ENCODE data around the gene DEFB132. TPM values are rescaled to one million over a fixed set of nuclear protein-coding genes. Genes with fewer than 3 reads are reported as not detected.
"Not testable (repeated sequence)": the region's sequence is repeated elsewhere in the genome, so short reads cannot be mapped to it uniquely, and the experiment has no call there.

Gene DEFB132
- total RNA-seq, 2 experiments from 2014 or later: not detected

DNA sequence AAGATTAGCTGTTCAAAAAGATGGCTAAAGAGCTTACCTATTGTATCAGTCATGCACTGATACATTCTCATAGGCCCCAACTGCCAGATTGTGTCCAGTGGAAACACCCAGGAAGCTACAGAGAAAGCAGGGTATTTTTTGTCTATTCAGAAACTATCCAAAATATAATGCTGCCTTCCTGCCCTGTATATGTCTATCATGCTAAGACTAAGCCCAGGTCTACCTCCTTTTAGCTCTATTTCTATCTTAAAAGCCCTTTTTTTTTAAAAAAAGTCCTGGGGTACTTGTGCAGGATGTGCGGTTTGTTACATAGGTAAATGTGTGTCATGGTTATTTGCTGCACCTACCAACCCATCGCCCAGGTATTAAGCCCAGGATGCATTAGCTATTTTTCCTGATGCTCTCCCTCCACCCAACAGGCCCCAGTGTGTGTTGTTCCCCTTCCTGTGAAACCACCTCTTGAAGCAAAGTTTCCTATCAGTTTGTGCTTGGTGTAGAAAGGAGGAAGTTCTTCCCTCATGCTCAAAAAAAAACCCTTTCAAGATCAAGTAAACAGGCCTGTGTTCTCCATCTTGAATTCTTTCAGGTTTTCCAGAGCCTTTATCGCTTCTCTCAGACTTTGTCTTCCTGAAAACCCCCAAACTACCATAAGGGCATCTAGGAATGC, 30.0 kb upstream of the DEFB132 start:
- H3K27me3 Mint-ChIP-seq: no peaks in the 10 kb centered on the region
- DNase-seq (no peak), ATAC-seq (peak; percentile 19)
- H3K4me1 Mint-ChIP-seq: peaks cover 19% of the 10 kb centered on the region
- intact Hi-C loops (cut with DNase I, micrococcal nuclease): no loop called here
- H3K9me3 Mint-ChIP-seq (ENCODE audit: low read depth): peaks cover 2% of the 10 kb centered on the region
- no peak overlapping the region for H3K27ac Mint-ChIP-seq
- no peak overlapping the region for H3K4me3 Mint-ChIP-seq
- no peaks in the 10 kb centered on the region for H3K36me3 Mint-ChIP-seq (ENCODE audit: low read depth)
- ChIA-PET POLR2A (interaction anchor here (0.6 kb wide), 2 partner anchors 20 to 130 kb away, joined by 3 to 4 read pairs; no protein-coding TSS in a partner anchor), CTCF (interaction anchor here (0.9 to 1.3 kb wide), 2 partner anchors 10 to 38 kb away, joined by 3 to 4 read pairs; no protein-coding TSS in a partner anchor)

DNA sequence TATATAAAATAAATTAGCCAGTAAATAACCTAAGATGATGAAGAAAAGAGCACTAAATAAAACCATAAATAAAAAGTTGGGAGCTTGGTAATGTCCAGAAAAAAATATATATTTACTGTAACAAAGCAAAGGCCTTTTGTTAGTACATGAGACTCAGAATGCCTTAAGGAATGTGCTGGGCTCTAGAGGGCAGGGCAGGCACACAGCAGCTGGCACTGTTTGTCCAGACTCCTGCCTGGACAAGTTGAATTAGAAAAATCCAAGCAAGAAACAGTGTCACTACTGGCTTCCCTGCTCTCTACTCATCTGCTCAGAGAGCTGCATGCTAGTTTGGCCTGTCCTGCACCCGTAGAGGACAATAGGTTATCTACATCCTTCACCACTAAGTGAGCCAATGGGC, 21.6 kb upstream of the DEFB132 start:
- no peaks in the 10 kb centered on the region for H3K27me3 Mint-ChIP-seq
- no peak for DNase-seq
- ATAC-seq: no peak
- intact Hi-C loops (cut with DNase I, micrococcal nuclease): no loop called here
- no peak overlapping the region for H3K4me3 Mint-ChIP-seq
- ChIA-PET CTCF (interaction anchor here (0.6 kb wide), 1 partner anchor 313 kb away, joined by 3 read pairs; no protein-coding TSS in a partner anchor), POLR2A (no interaction called here)
- H3K36me3 Mint-ChIP-seq (ENCODE audit: low read depth): no peaks in the 10 kb centered on the region
- peaks cover 28% of the 10 kb centered on the region for H3K4me1 Mint-ChIP-seq
- no peaks in the 10 kb centered on the region for H3K9me3 Mint-ChIP-seq (ENCODE audit: low read depth)
- no peak overlapping the region for H3K27ac Mint-ChIP-seq

DNA sequence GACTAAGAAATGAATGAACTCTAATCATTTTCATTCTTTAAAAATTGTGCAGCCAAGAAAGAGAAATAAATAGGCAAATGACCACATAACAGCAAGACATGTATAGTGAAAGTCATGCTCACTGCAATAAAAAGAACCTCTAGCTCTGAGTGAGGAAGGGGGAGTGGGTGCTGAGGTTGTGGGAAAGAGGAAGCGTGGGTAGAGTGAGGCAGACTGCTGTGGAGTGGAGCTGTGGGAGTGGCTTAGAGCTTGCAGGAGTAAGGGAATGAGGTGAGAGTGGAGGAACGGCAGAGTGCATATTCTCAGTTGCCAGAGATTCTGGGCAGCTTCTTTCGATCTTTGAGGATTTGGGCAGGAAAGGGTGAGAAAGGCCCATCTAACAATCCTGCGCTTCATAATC, 20.0 kb upstream of the DEFB132 start:
- H3K27ac Mint-ChIP-seq: peak overlapping the region; percentile 85
- ATAC-seq (peak; percentile 78), DNase-seq (peak; percentile 63)
- no peaks in the 10 kb centered on the region for H3K9me3 Mint-ChIP-seq (ENCODE audit: low read depth)
- intact Hi-C loops (cut with DNase I, micrococcal nuclease): no loop called here
- POLR2A ChIA-PET: interaction anchor here (1.0 kb wide), 1 partner anchor 408 kb away, joined by 3 read pairs; no protein-coding TSS in a partner anchor
- peaks cover 28% of the 10 kb centered on the region for H3K4me1 Mint-ChIP-seq
- H3K4me3 Mint-ChIP-seq: peak overlapping the region; percentile 57
- no peaks in the 10 kb centered on the region for H3K36me3 Mint-ChIP-seq (ENCODE audit: low read depth)
- H3K27me3 Mint-ChIP-seq: no peaks in the 10 kb centered on the region
- CTCF ChIA-PET: interaction anchor here (0.8 to 2.4 kb wide), 6 partner anchors 10 to 163 kb away, joined by 3 to 17 read pairs (median 6); no protein-coding TSS in a partner anchor

DNA sequence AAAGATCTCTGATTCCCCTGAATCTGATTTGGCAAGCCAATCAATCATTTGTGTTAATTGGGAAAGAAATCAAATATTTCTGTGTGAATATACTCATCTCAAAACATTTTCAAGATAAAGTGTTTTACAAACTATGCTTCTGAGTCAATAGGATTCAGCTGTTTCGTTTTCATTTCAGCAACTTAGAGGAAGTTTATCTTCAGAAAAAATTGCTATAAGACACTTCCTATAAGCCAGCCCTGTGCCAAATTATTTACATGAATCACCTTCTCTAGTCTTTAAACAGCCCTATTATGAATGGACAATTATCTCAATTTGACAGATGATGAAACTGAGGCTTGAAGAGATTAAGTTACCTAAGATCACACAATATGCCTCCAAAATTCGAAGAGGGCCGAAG, 19.6 kb upstream of the DEFB132 start:
- POLR2A ChIA-PET: interaction anchor here (1.0 kb wide), 1 partner anchor 408 kb away, joined by 3 read pairs; no protein-coding TSS in a partner anchor
- Mint-ChIP-seq H3K36me3 (ENCODE audit: low read depth) (no peaks in the 10 kb centered on the region), H3K27me3 (no peaks in the 10 kb centered on the region), H3K9me3 (ENCODE audit: low read depth) (no peaks in the 10 kb centered on the region), H3K27ac (peak overlapping the region; percentile 85), H3K4me1 (peaks cover 28% of the 10 kb centered on the region), H3K4me3 (peak overlapping the region; percentile 57)
- ATAC-seq (peak; percentile 89), DNase-seq (no peak)
- CTCF ChIA-PET: interaction anchor here (0.8 to 2.4 kb wide), 6 partner anchors 9 to 164 kb away, joined by 3 to 17 read pairs (median 6); no protein-coding TSS in a partner anchor
- intact Hi-C loops (cut with DNase I, micrococcal nuclease): loop anchor here in 1 of 2 experiments (1.0 kb wide), 1 partner anchor 29 kb away; no protein-coding TSS in a partner anchor

DNA sequence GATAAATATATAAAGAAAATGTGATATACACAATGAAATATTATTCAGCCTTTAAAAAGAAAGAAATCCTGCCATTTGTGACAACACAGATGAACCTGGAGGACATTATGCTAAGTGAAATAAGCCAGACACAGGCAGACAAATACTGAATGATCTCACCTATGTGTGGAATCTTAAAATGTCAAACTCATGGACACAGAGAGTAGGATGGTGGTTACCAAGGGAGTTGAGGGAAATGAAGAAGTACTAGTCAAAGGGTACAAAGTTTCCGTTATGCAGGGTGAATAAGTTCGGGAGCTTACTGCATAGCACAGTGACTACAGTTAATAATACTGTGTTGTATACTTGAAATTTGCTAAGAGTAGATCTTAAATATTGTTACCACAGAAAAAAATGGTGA, 14.6 kb upstream of the DEFB132 start:
- Mint-ChIP-seq H3K36me3 (ENCODE audit: low read depth) (no peaks in the 10 kb centered on the region), H3K4me1 (peaks cover 10% of the 10 kb centered on the region), H3K4me3 (no peak overlapping the region), H3K27ac (no peak overlapping the region), H3K9me3 (ENCODE audit: low read depth) (no peaks in the 10 kb centered on the region), H3K27me3 (peaks cover 2% of the 10 kb centered on the region)
- CTCF ChIA-PET: interaction anchor here (0.7 to 1.9 kb wide), 3 partner anchors 20 to 24 kb away, joined by 3 to 5 read pairs (median 3); no protein-coding TSS in a partner anchor
- ATAC-seq (no peak), DNase-seq (no peak)
- intact Hi-C loops (cut with DNase I, micrococcal nuclease): no loop called here
- POLR2A ChIA-PET: no interaction called here

DNA sequence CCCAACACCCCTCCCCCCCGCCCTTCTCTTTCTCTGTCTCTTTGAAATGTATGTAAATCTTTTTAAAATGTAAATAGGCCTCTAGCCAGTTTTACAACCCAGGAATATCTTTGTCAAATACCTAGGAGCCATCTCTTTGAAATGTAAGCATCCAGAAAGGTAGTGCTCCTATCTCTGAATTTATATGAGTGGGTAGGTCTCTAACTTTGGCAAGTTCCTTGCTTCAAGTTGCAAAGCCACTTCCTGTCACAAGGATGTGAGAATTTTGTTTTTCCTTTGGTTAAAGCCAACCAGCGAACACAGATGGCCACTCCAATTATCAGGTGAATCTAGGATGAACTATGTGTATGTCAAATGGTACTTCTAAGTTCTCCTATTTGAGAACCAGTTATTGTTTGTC, 6.2 kb upstream of the DEFB132 start:
- POLR2A ChIA-PET: no interaction called here
- ATAC-seq (no peak), DNase-seq (no peak)
- no peaks in the 10 kb centered on the region for H3K36me3 Mint-ChIP-seq (ENCODE audit: low read depth)
- CTCF ChIA-PET: no interaction called here
- H3K27ac Mint-ChIP-seq: no peak overlapping the region
- H3K4me1 Mint-ChIP-seq: peaks cover 11% of the 10 kb centered on the region
- H3K4me3 Mint-ChIP-seq: no peak overlapping the region
- intact Hi-C loops (cut with DNase I, micrococcal nuclease): no loop called here
- H3K27me3 Mint-ChIP-seq: no peaks in the 10 kb centered on the region
- H3K9me3 Mint-ChIP-seq (ENCODE audit: low read depth): no peaks in the 10 kb centered on the region

DNA sequence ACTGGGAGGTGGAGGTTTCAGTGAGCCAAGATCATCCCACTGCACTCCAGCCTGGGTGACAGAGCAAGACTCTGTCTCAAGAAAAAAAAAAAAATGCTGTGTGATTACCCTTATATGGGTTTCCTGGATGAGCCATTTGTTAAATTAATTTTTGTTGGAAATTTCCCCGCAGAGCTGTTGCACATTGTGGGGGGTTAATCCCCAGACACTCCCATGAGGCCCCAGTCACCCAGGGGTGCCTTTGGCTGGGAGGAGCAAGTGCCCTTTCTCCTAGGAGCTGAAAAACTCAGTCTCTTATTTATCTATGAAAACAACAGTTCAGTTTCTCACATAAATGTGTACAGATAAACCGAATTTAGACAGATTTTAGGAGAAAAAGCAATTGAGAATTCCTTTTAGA, 4.7 kb upstream of the DEFB132 start:
- CTCF ChIA-PET: interaction anchor here (0.6 to 1.6 kb wide), 2 partner anchors 14 to 40 kb away, joined by 3 to 9 read pairs; no protein-coding TSS in a partner anchor
- Mint-ChIP-seq H3K4me3 (no peak overlapping the region), H3K27ac (no peak overlapping the region), H3K27me3 (no peaks in the 10 kb centered on the region), H3K4me1 (peaks cover 11% of the 10 kb centered on the region), H3K36me3 (ENCODE audit: low read depth) (no peaks in the 10 kb centered on the region), H3K9me3 (ENCODE audit: low read depth) (no peaks in the 10 kb centered on the region)
- POLR2A ChIA-PET: interaction anchor here (0.6 kb wide), 1 partner anchor 22 kb away, joined by 6 read pairs; no protein-coding TSS in a partner anchor
- intact Hi-C loops (cut with DNase I, micrococcal nuclease): no loop called here
- no peak for DNase-seq
- ATAC-seq: no peak

DNA sequence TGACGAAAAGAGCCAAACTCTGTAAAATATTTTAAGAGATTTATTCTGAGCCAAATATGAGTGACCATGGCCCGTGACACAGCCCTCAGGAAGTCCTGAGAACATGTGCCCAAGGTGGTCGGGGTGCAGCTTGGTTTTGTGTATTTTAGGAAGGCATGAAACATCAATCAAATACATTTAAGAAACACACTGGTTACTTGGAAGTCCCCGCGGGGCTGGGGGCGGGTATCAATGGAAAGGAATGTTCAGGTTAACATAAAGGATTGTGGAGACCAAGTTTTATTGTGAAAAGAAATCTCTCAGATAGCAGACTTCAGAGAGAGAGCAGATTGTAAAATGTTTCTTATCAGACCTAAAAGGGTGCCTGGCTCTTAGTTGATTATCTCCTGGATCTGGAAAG, 4.1 kb upstream of the DEFB132 start:
- intact Hi-C loops (cut with DNase I, micrococcal nuclease); H3K4me3 Mint-ChIP-seq; H3K27me3 Mint-ChIP-seq; H3K36me3 Mint-ChIP-seq (ENCODE audit: low read depth); ATAC-seq; DNase-seq; H3K9me3 Mint-ChIP-seq (ENCODE audit: low read depth); H3K27ac Mint-ChIP-seq: not testable (repeated sequence)
- peaks cover 17% of the 10 kb centered on the region for H3K4me1 Mint-ChIP-seq
- CTCF ChIA-PET: interaction anchor here (1.6 kb wide), 1 partner anchor 13 kb away, joined by 9 read pairs; no protein-coding TSS in a partner anchor
- POLR2A ChIA-PET: interaction anchor here (0.6 kb wide), 1 partner anchor 23 kb away, joined by 6 read pairs; no protein-coding TSS in a partner anchor

DNA sequence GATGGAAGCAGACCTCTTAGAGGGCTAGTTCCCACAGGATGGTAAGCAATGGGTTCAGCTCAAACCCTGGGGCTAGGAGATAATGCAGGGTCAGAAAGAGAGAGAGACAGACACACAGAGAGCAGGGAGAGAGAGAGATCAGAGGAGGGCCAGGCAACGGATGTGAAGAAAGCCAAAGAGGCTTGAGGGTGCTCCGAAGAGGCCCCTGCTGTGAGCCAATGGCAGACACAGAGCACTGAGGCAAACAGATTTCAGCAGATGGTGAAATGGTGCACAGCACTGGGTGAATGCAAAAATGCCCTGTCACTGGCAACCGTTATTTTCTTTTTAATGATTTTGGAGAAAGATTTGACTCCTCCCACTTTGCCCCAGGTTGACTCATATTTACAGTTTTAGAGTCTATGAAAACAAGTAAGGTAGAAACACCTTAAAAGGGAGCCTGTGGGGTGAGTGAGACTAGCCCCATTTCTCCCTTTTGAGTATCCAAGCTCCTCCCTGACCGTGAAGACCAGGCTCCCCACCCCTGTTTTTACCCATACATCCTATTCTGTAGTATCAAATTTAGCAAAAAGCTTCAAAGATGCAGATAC, 840 bp downstream of the DEFB132 start:
- Mint-ChIP-seq H3K4me1 (peaks cover 14% of the 10 kb centered on the region), H3K27ac (peak overlapping the region; percentile 23), H3K36me3 (ENCODE audit: low read depth) (no peaks in the 10 kb centered on the region), H3K9me3 (ENCODE audit: low read depth) (no peaks in the 10 kb centered on the region), H3K27me3 (no peaks in the 10 kb centered on the region), H3K4me3 (no peak overlapping the region)
- ATAC-seq: peak; percentile 92
- CTCF ChIA-PET: interaction anchor here (0.6 to 1.8 kb wide), 10 partner anchors 9 to 194 kb away, joined by 3 to 7 read pairs (median 3); no protein-coding TSS in a partner anchor
- intact Hi-C loops (cut with DNase I, micrococcal nuclease): no loop called here
- POLR2A ChIA-PET: no interaction called here
- DNase-seq: peak; percentile 21

DNA sequence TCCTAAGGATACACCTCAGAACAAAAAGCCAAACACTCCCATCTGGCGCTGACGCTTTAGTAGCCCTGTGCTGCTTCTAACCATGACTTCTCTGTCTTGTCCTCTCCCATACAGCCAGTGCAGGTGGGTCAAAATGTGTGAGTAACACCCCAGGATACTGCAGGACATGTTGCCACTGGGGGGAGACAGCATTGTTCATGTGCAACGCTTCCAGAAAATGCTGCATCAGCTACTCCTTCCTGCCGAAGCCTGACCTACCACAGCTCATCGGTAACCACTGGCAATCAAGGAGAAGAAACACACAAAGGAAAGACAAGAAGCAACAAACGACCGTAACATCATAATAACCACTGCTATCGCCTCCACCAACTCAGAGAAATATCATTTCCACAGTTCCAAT, 1.4 kb downstream of the DEFB132 start:
- H3K4me3 Mint-ChIP-seq: no peak overlapping the region
- no peaks in the 10 kb centered on the region for H3K9me3 Mint-ChIP-seq (ENCODE audit: low read depth)
- no peaks in the 10 kb centered on the region for H3K36me3 Mint-ChIP-seq (ENCODE audit: low read depth)
- intact Hi-C loops (cut with DNase I, micrococcal nuclease): no loop called here
- peak; percentile 47 for ATAC-seq
- DNase-seq: peak; percentile 24
- ChIA-PET POLR2A (no interaction called here), CTCF (interaction anchor here (0.6 to 1.8 kb wide), 8 partner anchors 12 to 158 kb away, joined by 3 to 7 read pairs (median 3); no protein-coding TSS in a partner anchor)
- peak overlapping the region; percentile 22 for H3K27ac Mint-ChIP-seq
- peaks cover 14% of the 10 kb centered on the region for H3K4me1 Mint-ChIP-seq
- no peaks in the 10 kb centered on the region for H3K27me3 Mint-ChIP-seq

DNA sequence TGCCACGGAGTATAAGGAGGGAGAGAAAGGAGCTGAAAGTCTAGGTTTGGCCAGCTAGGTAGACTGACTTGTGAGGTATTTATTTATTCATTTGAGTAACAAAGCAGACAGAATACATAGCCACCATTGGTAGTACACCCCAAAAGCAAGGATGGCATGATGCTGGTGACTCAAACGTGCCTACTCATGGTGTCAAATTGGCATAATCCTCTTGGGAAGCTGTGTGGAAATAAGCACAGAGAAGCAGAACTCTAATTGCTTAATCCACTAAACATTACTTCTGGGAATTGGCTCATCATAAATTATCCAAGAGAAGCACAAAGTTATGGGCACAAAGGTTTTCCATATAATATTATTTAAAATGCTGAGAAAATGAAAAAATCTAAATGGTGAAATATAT, 2.5 kb downstream of the DEFB132 start:
- H3K4me3 Mint-ChIP-seq: no peak overlapping the region
- ATAC-seq: no peak
- H3K9me3 Mint-ChIP-seq (ENCODE audit: low read depth): no peaks in the 10 kb centered on the region
- intact Hi-C loops (cut with DNase I, micrococcal nuclease): no loop called here
- POLR2A ChIA-PET: no interaction called here
- peaks cover 14% of the 10 kb centered on the region for H3K4me1 Mint-ChIP-seq
- H3K27ac Mint-ChIP-seq: no peak overlapping the region
- H3K36me3 Mint-ChIP-seq (ENCODE audit: low read depth): no peaks in the 10 kb centered on the region
- H3K27me3 Mint-ChIP-seq: no peaks in the 10 kb centered on the region
- CTCF ChIA-PET: interaction anchor here (1.2 to 1.8 kb wide), 3 partner anchors 13 to 40 kb away, joined by 3 to 7 read pairs (median 4); no protein-coding TSS in a partner anchor
- DNase-seq: no peak

Data from activated CD4-positive, alpha-beta T cell treated with anti-CD3 and anti-CD28 coated beads for 36 hours (primary cell).